HPDE6-E6E7 (cell line): ENCODE results near the gene NXPH1.
"Not testable (repeated sequence)": the region's sequence is repeated elsewhere in the genome, so short reads cannot be mapped to it uniquely, and the experiment has no call there.

Source experiments
- DNase-seq: peaks from one replicate; pipeline ENCODE4 v3.0.0; 2011; ENCODE audit warnings: missing footprints; ENCODE audit errors: extremely low spot score

NXPH1 gene

DNA sequence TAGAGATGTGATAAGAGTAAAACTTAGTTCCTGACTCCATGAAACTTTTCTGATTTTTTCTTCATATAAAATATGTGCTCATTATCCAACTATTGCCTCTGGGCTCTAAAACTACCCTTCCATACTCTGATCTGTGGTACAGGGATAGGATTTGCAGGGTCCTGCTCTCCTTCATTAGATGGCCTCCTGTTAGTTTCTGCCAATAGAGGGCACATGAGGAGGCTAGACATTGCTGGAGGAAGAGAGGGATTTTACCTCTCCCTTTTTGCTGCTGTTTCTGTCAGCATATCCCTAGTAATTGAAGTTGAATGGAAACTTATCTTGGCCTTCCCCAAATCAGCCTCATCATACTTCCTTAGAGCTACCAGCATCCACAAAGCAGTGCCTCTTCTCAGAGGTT, 269.4 kb downstream of the NXPH1 start:
- no peak for DNase-seq

- no peak for DNase-seq
Measured at GRCh38 chr7:8710124-8710523, 276.7 kb downstream of the NXPH1 start.

GRCh38 chr7:8714791-8715190, 281.4 kb downstream of the NXPH1 start:
- DNase-seq = no peak

- DNase-seq = no peak
Measured at GRCh38 chr7:8719102-8719501, 285.7 kb downstream of the NXPH1 start.

DNA sequence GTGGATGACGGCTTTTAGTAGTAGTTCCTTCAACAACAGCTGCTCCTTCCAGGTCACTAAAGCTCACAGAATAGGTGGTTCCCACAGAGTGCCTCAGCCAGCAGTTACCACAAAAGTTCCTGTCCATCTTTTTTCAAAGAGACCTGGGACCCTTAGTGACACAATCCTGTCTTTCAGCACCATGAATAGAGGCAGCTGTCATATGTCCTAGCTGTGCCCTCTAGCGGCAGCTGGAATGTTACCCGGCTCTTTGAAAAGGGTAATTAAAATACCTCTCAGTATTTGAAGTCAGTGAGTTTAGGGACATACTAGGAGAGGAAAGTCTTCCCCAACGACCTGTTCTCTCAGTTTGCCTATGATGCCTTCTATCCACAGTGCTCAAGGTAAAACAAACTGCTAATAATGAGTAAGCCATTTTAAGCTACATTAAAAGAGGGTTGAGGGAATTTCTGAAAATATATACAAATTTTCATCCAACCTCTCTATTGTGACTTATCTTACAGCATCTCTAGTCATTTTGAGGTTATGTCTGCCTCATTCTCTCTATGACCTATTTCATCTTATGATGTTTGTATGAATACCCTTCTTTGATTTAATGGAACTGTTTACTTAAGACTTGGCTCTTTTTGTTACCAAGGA, 290.8 kb downstream of the NXPH1 start:
- peak; percentile 49 for DNase-seq

DNA sequence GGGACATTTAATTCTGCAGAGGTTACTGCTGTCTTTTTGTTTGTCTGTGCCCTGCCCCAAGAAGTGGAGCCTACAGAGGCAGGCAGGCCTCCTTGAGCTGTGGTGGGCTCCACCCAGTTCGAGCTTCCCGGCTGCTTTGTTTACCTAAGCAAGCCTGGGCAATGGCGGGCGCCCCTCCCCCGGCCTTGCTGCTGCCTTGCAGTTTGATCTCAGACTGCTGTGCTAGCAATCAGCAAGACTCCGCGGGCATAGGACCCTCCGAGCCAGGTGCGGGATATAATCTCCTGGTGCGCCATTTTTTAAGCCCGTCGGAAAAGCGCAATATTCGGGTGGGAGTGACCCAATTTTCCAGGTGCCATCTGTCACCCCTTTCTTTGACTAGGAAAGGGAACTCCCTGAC, 298.3 kb downstream of the NXPH1 start:
- DNase-seq = not testable (repeated sequence)

DNA sequence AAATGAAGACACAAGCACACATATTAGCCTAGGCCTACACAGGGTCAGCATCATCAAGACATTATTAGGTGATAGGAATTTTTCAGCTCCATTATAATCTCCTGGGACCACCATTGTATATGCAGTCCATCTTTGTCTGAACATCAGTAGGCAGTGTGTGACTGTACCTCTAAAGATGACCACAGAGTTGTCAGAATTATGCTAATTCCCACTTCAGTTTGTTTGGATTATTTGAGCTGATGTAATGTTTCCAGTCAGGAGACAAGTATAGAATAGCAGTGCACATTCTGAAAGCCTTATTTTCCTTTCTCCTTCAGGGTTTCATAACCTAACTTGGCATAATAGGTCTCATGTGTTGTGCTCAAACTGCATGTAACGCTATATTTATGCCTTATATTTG, 306.4 kb downstream of the NXPH1 start:
- DNase-seq = no peak

- no peak for DNase-seq
Measured at GRCh38 chr7:8742837-8743236, 309.4 kb downstream of the NXPH1 start.

DNA sequence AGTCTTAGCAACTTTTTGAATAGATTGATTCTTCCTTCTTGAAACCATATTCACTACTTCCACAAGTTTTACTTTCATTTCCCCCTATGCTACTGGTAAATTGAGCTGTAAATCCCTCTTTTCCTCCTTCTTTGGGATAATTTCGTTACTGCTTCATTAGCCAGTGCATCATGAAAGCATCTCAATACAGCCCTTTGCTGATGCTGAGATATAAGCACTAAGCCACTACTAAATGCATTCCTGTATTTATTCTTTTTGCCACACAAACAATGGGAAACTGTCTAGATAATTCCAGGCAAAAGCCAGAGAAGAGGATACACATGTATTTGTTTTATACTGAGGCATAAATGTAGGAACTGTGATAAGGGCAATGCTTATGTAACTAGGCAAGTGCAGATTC, 313.9 kb downstream of the NXPH1 start:
- DNase-seq = no peak

DNA sequence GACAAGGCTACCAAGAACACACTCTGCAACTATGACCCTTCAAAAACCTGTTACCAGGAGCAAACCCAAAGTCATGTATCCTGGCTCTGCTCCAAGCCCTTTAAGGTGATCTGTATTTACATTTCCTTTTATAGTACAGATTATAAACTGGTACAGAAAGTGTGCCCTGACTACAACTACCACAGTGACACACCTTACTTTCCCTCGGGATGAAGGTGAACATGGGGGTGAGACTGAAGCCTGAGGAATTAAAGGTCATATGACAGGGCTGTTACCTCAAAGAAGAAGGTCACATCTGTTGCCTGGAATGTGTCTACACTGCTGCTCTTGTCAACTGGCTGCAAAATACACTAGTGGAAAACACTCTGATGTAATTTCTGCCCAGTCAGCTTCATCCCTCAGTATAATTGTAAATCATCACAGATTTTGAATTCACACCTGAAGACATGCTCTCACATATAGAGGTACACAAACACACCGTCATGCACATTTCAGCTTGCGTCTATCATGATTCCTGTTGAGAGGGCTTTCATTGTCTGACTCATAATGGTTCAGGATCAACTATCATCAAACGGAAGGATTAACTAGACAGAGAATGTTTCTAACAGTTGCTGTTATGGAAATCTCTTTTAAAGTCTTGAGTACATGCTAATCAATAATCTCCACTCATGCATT, 318.3 kb downstream of the NXPH1 start:
- no peak for DNase-seq

DNA sequence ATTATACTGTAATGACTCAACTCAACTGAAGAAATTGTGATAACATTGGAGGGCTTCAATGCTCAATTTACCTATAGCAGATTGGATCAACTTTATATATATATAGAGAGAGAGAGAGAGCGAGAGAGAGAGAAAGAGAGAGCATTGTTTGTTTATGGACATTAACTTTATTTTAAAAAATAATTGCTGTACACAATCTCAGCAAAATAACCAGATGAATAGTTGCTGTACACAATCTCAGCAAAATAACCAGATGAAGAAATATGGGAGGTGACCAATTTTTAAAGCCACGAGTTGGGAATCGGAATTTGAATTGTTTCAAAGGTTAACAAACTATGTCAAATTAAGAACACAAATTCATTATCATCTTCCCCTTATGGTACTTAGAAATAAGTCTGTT, 319.9 kb downstream of the NXPH1 start:
- DNase-seq = no peak

DNA sequence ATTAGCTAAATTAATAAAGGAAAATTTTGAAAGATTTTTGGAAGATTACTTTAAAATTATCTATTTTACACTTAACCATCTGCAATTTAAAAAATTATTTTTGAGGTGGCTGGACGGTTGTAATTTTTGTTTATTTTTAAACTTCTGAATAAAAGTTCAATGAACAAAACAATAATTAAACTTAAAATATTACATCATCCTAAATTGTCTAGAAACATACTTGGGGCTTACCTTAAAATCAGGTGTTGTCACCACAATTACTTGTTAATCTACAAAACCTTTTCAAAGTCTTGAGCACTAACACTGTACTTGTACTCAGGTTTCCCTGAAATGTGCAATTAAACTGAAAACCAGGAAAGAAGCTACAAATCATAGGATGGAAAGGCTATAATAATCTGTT, 328.3 kb downstream of the NXPH1 start:
- DNase-seq = no peak

GRCh38 chr7:8762803-8763202, 329.4 kb downstream of the NXPH1 start:
- DNase-seq = no peak

- DNase-seq = no peak
Measured at GRCh38 chr7:8765374-8765773, 332.0 kb downstream of the NXPH1 start.

- DNase-seq = no peak
Measured at GRCh38 chr7:8773518-8773917, 340.1 kb downstream of the NXPH1 start.

- no peak for DNase-seq
Measured at GRCh38 chr7:8778459-8778858, 345.1 kb downstream of the NXPH1 start.

DNA sequence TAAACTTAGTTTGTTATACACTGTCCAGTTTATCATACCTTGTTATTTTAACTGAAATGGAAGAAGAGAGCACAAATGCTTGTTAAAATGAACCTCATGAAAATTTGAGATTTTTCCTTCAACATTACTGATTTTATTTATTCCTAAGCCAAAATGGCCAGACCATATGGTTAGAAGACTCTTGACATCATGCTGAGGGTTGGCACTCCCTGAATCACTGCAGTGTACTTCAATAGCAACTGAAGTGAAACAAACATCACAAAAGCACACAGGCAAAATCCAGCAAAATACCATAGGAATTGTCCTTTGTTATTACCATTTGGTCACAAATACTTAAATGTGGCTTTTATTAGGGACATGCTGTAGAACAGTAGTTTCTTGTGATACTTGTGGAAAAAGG, 347.8 kb downstream of the NXPH1 start:
- DNase-seq = no peak

- no peak for DNase-seq
Measured at GRCh38 chr7:8783229-8783628, 349.8 kb downstream of the NXPH1 start.

DNA sequence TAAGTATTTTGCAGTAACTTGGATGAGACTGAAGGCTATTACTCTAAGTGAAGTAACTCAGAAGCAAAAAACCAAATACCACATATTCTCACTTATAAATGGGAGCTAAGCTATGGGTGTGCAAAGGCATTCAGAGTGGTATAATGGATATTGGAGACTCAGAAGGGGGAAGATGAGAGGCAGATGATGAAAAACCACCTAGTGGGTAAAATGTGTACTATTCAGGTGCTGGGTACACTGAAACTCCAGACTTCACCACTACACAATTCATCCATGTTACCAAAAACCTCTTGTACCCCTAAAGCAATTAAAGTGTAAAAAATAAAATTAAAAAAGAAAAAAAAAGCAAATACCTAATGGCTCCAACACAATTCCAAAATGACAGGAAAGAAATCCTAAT, 351.7 kb downstream of the NXPH1 start:
- DNase-seq = no peak

GRCh38 chr7:8800986-8801385, 367.6 kb downstream of the NXPH1 start:
- DNase-seq = no peak
